PC-3 (cell line): Measurements from ENCODE around the gene TMEM255B. TPM values are rescaled to one million over a fixed set of nuclear protein-coding genes. Genes with fewer than 3 reads are reported as not detected.

ENCODE experiments used
- ATAC-seq: fragments of 200-7000 bp; cut with Tn5 transposase; 2 replicates; pipeline ENCODE4 v1.9.1; 2020; ENCODE audit warnings: mild to moderate bottlenecking, moderate library complexity
- BruUV-seq: library from RNA; stranded (reverse); fragments of 400-500 nt; replicated peaks from 2 replicates; lab custom pipeline; 2021; lab: Mats Ljungman, UMichigan
- CTCF ChIA-PET: fragments of 300-600 bp; sonication (Branson Sonifier 250); formaldehyde crosslinking; loops from one replicate; lab custom pipeline; 2022; ENCODE audit warnings: antibody characterized with exemption; lab: Charles Lee
- POLR2A ChIA-PET: fragments of 300-600 bp; sonication (Branson Sonifier 250); formaldehyde crosslinking; loops from one replicate; lab custom pipeline; 2022; ENCODE audit warnings: antibody characterized with exemption; ENCODE audit not compliant: unreplicated experiment; lab: Charles Lee
- DNase-seq: peaks from one replicate; pipeline ENCODE4 v3.0.0-alpha.2; 2015
- H2AFZ ChIP-seq: fragments of 300-600 bp; sonication (generic); 2 replicates; pipeline ENCODE4 v1.6.0; 2016; ENCODE audit warnings: antibody characterized with exemption, low read length
- H3F3A ChIP-seq: fragments of 300-600 bp; sonication (generic); one replicate; pipeline ENCODE4 v1.6.0; 2017; ENCODE audit warnings: antibody characterized with exemption, low read length, control low read depth, mild to moderate bottlenecking; ENCODE audit not compliant: unreplicated experiment
- H3K27ac ChIP-seq: fragments of 300-600 bp; sonication (generic); 2 replicates; pipeline ENCODE4 v1.5.1; 2016; ENCODE audit warnings: mild to moderate bottlenecking, low read length
- H3K27me3 ChIP-seq: fragments of 300-600 bp; sonication (generic); 2 replicates; pipeline ENCODE4 v1.6.1; 2016; ENCODE audit warnings: low read length, mixed read lengths
- H3K36me3 ChIP-seq: fragments of 300-600 bp; sonication (generic); 2 replicates; pipeline ENCODE4 v1.6.1; 2016; ENCODE audit warnings: low read depth, mixed run types, low read length, mixed read lengths
- H3K4me1 ChIP-seq: fragments of 300-600 bp; sonication (generic); 2 replicates; pipeline ENCODE4 v1.5.1; 2016; ENCODE audit warnings: low read length; ENCODE audit not compliant: insufficient read depth
- H3K4me2 ChIP-seq: fragments of 300-600 bp; sonication (generic); 2 replicates; pipeline ENCODE4 v1.6.0; 2016; ENCODE audit warnings: low read length
- H3K4me3 ChIP-seq: fragments of 300-600 bp; sonication (generic); 2 replicates; pipeline ENCODE4 v1.5.1; 2016; ENCODE audit warnings: mild to moderate bottlenecking, low read length, mixed read lengths
- H3K79me2 ChIP-seq: fragments of 300-600 bp; sonication (generic); 2 replicates; pipeline ENCODE4 v1.6.1; 2017; ENCODE audit warnings: low read length, mixed read lengths
- H3K9ac ChIP-seq: fragments of 300-600 bp; sonication (generic); 2 replicates; pipeline ENCODE4 v1.6.0; 2016; ENCODE audit warnings: mild to moderate bottlenecking, low read length
- H3K9me2 ChIP-seq: fragments of 300-600 bp; sonication (generic); replicated peaks from 2 replicates; pipeline ENCODE4 v1.6.1; 2016; ENCODE audit warnings: mixed run types, low read length, mixed read lengths
- H3K9me3 ChIP-seq: fragments of 300-600 bp; sonication (generic); 2 replicates; pipeline ENCODE4 v1.6.1; 2016; ENCODE audit warnings: low read length, mixed read lengths
- H4K20me1 ChIP-seq: fragments of 300-600 bp; sonication (generic); 2 replicates; pipeline ENCODE4 v1.6.1; 2016; ENCODE audit warnings: low read length, mixed read lengths
- CTCF ChIP-seq: fragments of 300-600 bp; sonication (generic); conservative IDR thresholded peaks from 2 replicates; pipeline ENCODE4 v1.5.1; 2017; ENCODE audit warnings: antibody characterized with exemption, low read depth, mild to moderate bottlenecking, low read length
- EZH2 ChIP-seq: fragments of 300-600 bp; sonication (generic); IDR thresholded peaks from one replicate; pipeline ENCODE4 v1.6.1; 2017; ENCODE audit warnings: antibody characterized with exemption, mild to moderate bottlenecking, low read length; ENCODE audit not compliant: unreplicated experiment
- EZH2phosphoT487 ChIP-seq: fragments of 300-600 bp; sonication (generic); IDR thresholded peaks from 2 replicates; pipeline ENCODE4 v1.6.1; 2018; ENCODE audit warnings: mild to moderate bottlenecking, antibody characterized with exemption, low read length, borderline replicate concordance
- intact Hi-C: fragments of 100-400 bp; cut with micrococcal nuclease; formaldehyde crosslinking; loops from 2 replicates; pipeline ENCODE4 v1.9.0; 2023
- total RNA-seq: library from RNA; depleted of rRNA; stranded (reverse); fragments of >200 nt; gene quantifications from 2 replicates; pipeline ENCODE4 v1.2.3, GENCODE V29; 2014

Gene TMEM255B
- total RNA-seq, 1 experiment from 2014 or later, result 26.9 TPM

- no peaks in the 10 kb centered on the region for H3K79me2 ChIP-seq
- H3K4me1 ChIP-seq, result peaks cover 9% of the 10 kb centered on the region
- no peaks in the 10 kb centered on the region for H4K20me1 ChIP-seq
- no peaks in the 10 kb centered on the region for H3K27me3 ChIP-seq
- BruUV-seq, result no TSS peak
- no peaks in the 10 kb centered on the region for H3K9me2 ChIP-seq
- ChIA-PET POLR2A (no interaction called here), CTCF (no interaction called here)
- no peak overlapping the region for H3K4me2 ChIP-seq
- H2AFZ ChIP-seq, result no peak overlapping the region
- intact Hi-C loops, result no loop called here
- no peak overlapping the region for H3K9ac ChIP-seq
- TF ChIP-seq CTCF (no peak), EZH2 (no peak), EZH2phosphoT487 (no peak)
- no peaks in the 10 kb centered on the region for H3K9me3 ChIP-seq
- no peak overlapping the region for H3K27ac ChIP-seq
- no peak overlapping the region for H3K4me3 ChIP-seq
- no peak for ATAC-seq
- no peaks in the 10 kb centered on the region for H3K36me3 ChIP-seq
- no peaks in the 10 kb centered on the region for H3F3A ChIP-seq
- DNase-seq, result no peak
Observed at GRCh38 chr13:113747291-113747833, 11.7 kb upstream of the TMEM255B start.

GRCh38 chr13:113748101-113748861 is 10.7 kb upstream of the TMEM255B start:
- BruUV-seq, result no TSS peak
- ChIA-PET CTCF (no interaction called here), POLR2A (no interaction called here)

More at GRCh38 chr13:113748101-113748861, 10.7 kb upstream of the TMEM255B start:
- H3K4me3 ChIP-seq, result no peak overlapping the region
- H3K9me3 ChIP-seq, result no peaks in the 10 kb centered on the region
- no peak overlapping the region for H3K4me2 ChIP-seq
- H3F3A ChIP-seq, result no peaks in the 10 kb centered on the region
- DNase-seq, result no peak
- no peaks in the 10 kb centered on the region for H3K36me3 ChIP-seq
- no peak overlapping the region for H3K27ac ChIP-seq
- H3K27me3 ChIP-seq, result no peaks in the 10 kb centered on the region
- no peak overlapping the region for H3K9ac ChIP-seq
- no peaks in the 10 kb centered on the region for H3K79me2 ChIP-seq
- intact Hi-C loops, result no loop called here
- no peak overlapping the region for H2AFZ ChIP-seq
- no peaks in the 10 kb centered on the region for H4K20me1 ChIP-seq
- ATAC-seq, result no peak
- no peak for TF ChIP-seq EZH2
- no peak for TF ChIP-seq EZH2phosphoT487
- TF ChIP-seq CTCF, result no peak
- no peaks in the 10 kb centered on the region for H3K9me2 ChIP-seq
- no peaks in the 10 kb centered on the region for H3K4me1 ChIP-seq
